GM23338 (cell line): Measurements from ENCODE around the gene SLC5A6. TPM values are rescaled to one million over a fixed set of nuclear protein-coding genes. Genes with fewer than 3 reads are reported as not detected.

Source experiments
- ATAC-seq: fragments of 200-7000 bp; cut with Tn5 transposase; 3 replicates; pipeline ENCODE4 v1.9.1; 2020
- DNase-seq: peaks from one replicate; pipeline ENCODE4 v3.0.0-alpha.2; 2015; ENCODE audit warnings: low spot score
- H2AFZ ChIP-seq: fragments of 200-600 bp; sonication (generic); 2 replicates; pipeline ENCODE4 v1.8.0; 2016; ENCODE audit warnings: antibody characterized with exemption, mild to moderate bottlenecking, moderate library complexity
- H3F3A ChIP-seq: fragments of 200-600 bp; sonication (generic); replicated peaks from 2 replicates; pipeline ENCODE4 v1.8.0; 2017; ENCODE audit warnings: antibody characterized with exemption, mixed run types, low read depth
- H3K27ac ChIP-seq: fragments of 200-600 bp; sonication (generic); 2 replicates; pipeline ENCODE4 v1.6.1; 2016; ENCODE audit warnings: low read depth
- H3K27me3 ChIP-seq: fragments of 200-600 bp; sonication (generic); 2 replicates; pipeline ENCODE4 v1.8.0; 2016; ENCODE audit warnings: mild to moderate bottlenecking, mixed run types, moderate library complexity; ENCODE audit not compliant: insufficient read depth
- H3K36me3 ChIP-seq: fragments of 200-600 bp; sonication (generic); 2 replicates; pipeline ENCODE4 v1.8.0; 2016; ENCODE audit warnings: mild to moderate bottlenecking; ENCODE audit not compliant: insufficient read depth
- H3K4me1 ChIP-seq: fragments of 200-600 bp; sonication (generic); 2 replicates; pipeline ENCODE4 v1.8.0; 2016; ENCODE audit warnings: mild to moderate bottlenecking, moderate library complexity; ENCODE audit not compliant: insufficient read depth
- H3K4me2 ChIP-seq: fragments of 200-600 bp; sonication (generic); 2 replicates; pipeline ENCODE4 v1.7.1; 2017; ENCODE audit warnings: mixed run types
- H3K4me3 ChIP-seq: fragments of 200-600 bp; sonication (generic); 2 replicates; pipeline ENCODE4 v1.6.1; 2016; ENCODE audit warnings: mixed run types
- H3K79me2 ChIP-seq: fragments of 200-600 bp; sonication (generic); replicated peaks from 2 replicates; pipeline ENCODE4 v1.8.0; 2017; ENCODE audit warnings: mild to moderate bottlenecking; ENCODE audit not compliant: insufficient read depth
- H3K9me2 ChIP-seq: fragments of 200-600 bp; sonication (generic); 2 replicates; pipeline ENCODE4 v1.8.0; 2017; ENCODE audit not compliant: insufficient read depth
- H4K20me1 ChIP-seq: fragments of 200-600 bp; sonication (generic); replicated peaks from 2 replicates; pipeline ENCODE4 v1.8.0; 2017; ENCODE audit warnings: mild to moderate bottlenecking; ENCODE audit not compliant: insufficient read depth
- H3K27ac Mint-ChIP-seq: 2 replicates; pipeline ENCODE4 v1.8.0; 2020; ENCODE audit warnings: inconsistent platforms, mild to moderate bottlenecking, moderate library complexity, mixed read lengths
- H3K27me3 Mint-ChIP-seq: 3 replicates; pipeline ENCODE4 v1.8.0; 2022; ENCODE audit warnings: low read depth, mild to moderate bottlenecking, moderate library complexity, mixed read lengths, inconsistent platforms; ENCODE audit not compliant: insufficient read depth, poor library complexity
- H3K36me3 Mint-ChIP-seq: 3 replicates; pipeline ENCODE4 v1.8.0; 2021; ENCODE audit warnings: low read depth, mild to moderate bottlenecking, inconsistent platforms, moderate library complexity, mixed read lengths
- H3K4me1 Mint-ChIP-seq: 3 replicates; pipeline ENCODE4 v1.8.0; 2020; ENCODE audit warnings: mild to moderate bottlenecking, inconsistent platforms, mixed read lengths
- H3K4me3 Mint-ChIP-seq: 3 replicates; pipeline ENCODE4 v1.8.0; 2021; ENCODE audit warnings: moderate library complexity, mild to moderate bottlenecking, inconsistent platforms, mixed read lengths
- H3K9me3 Mint-ChIP-seq: 3 replicates; pipeline ENCODE4 v1.8.0; 2020; ENCODE audit warnings: moderate library complexity, mild to moderate bottlenecking, inconsistent platforms, mixed read lengths
- CREB1 ChIP-seq: fragments of 250-450 bp; sonication (Bioruptor Pico); IDR thresholded peaks from 2 replicates; pipeline ENCODE4 v1.5.0; 2020; ENCODE audit warnings: low read depth, mild to moderate bottlenecking, moderate library complexity
- ETS1 ChIP-seq: IDR thresholded peaks from 2 replicates; pipeline ENCODE4 v1.6.1; 2016; ENCODE audit warnings: antibody characterized with exemption
- EZH2phosphoT487 ChIP-seq: fragments of 200-600 bp; sonication (generic); IDR thresholded peaks from one replicate; pipeline ENCODE4 v1.8.1; 2018; ENCODE audit warnings: antibody characterized with exemption; ENCODE audit not compliant: unreplicated experiment
- JUNB ChIP-seq: IDR thresholded peaks from one replicate; pipeline ENCODE4 v1.6.1; 2016; ENCODE audit warnings: antibody characterized with exemption; ENCODE audit not compliant: unreplicated experiment
- REST ChIP-seq: IDR thresholded peaks from one replicate; pipeline ENCODE4 v1.6.1; 2018; ENCODE audit warnings: antibody characterized with exemption; ENCODE audit not compliant: unreplicated experiment
- ZNF331 ChIP-seq: fragments of 250-450 bp; sonication (Bioruptor Pico); IDR thresholded peaks from 2 replicates; pipeline ENCODE4 v1.5.0; 2020; ENCODE audit warnings: low read depth, mild to moderate bottlenecking, moderate library complexity
- ZNF462 ChIP-seq: fragments of 250-450 bp; sonication (Bioruptor Pico); IDR thresholded peaks from 2 replicates; pipeline ENCODE4 v1.5.0; 2020; ENCODE audit warnings: mild to moderate bottlenecking, moderate library complexity
- polyA plus RNA-seq: library from polyadenylated mRNA; unstranded; fragments of >200 nt; fragmentation: Nextera tagmentation; extraction: Ambion mirVana; gene quantifications from 2 replicates; pipeline ENCODE4 v1.2.1, GENCODE V29; 2016
- total RNA-seq: library from RNA; depleted of rRNA; stranded (reverse); fragments of >200 nt; shearing (Covaris generic); gene quantifications from 2 replicates; pipeline ENCODE4 v1.2.3, GENCODE V29; 2014

SLC5A6 gene
- total and polyA plus RNA-seq, 2 experiments from 2014 or later: 44.3 to 153 TPM

GRCh38 chr2:27222407-27222806, 10.3 kb upstream of the SLC5A6 start:
- DNase-seq (no peak), ATAC-seq (no peak)
- Mint-ChIP-seq H3K4me1 (peaks cover 13% of the 10 kb centered on the region), H3K27me3 (peaks cover 12% of the 10 kb centered on the region), H3K9me3 (no peaks in the 10 kb centered on the region), H3K4me3 (no peak overlapping the region), H3K36me3 (peaks cover 97% of the 10 kb centered on the region), H3K27ac (no peak overlapping the region)
- H2AFZ ChIP-seq: no peak overlapping the region
- no peak overlapping the region for H3K4me2 ChIP-seq
- H3F3A ChIP-seq: peaks cover 12% of the 10 kb centered on the region; the same call in 1 of the 2 replicates
- H3K4me1 ChIP-seq: peaks cover 6% of the 10 kb centered on the region; the same call in 1 of the 2 replicates
- H3K79me2 ChIP-seq: peaks cover 19% of the 10 kb centered on the region
- H3K27me3 ChIP-seq: no peaks in the 10 kb centered on the region
- no peak overlapping the region for H3K27ac ChIP-seq
- TF ChIP-seq REST: no peak
- H3K4me3 ChIP-seq: no peak overlapping the region
- no peaks in the 10 kb centered on the region for H3K9me2 ChIP-seq
- H4K20me1 ChIP-seq: peaks cover 10% of the 10 kb centered on the region
- peaks cover 64% of the 10 kb centered on the region for H3K36me3 ChIP-seq

GRCh38 chr2:27221166-27221565, 9.1 kb upstream of the SLC5A6 start:
- Histone ChIP-seq H3K27me3 (no peaks in the 10 kb centered on the region), H3K9me2 (no peaks in the 10 kb centered on the region), H2AFZ (no peak overlapping the region), H4K20me1 (peaks cover 10% of the 10 kb centered on the region; the same call in 1 of the 2 replicates), H3K79me2 (peaks cover 19% of the 10 kb centered on the region), H3K4me3 (no peak overlapping the region), H3K4me2 (no peak overlapping the region), H3K36me3 (peaks cover 52% of the 10 kb centered on the region), H3K27ac (no peak overlapping the region), H3F3A (peaks cover 12% of the 10 kb centered on the region; the same call in 1 of the 2 replicates), H3K4me1 (peaks cover 10% of the 10 kb centered on the region; the same call in 1 of the 2 replicates)
- Mint-ChIP-seq H3K9me3 (no peaks in the 10 kb centered on the region), H3K4me1 (peaks cover 22% of the 10 kb centered on the region), H3K36me3 (peaks cover 94% of the 10 kb centered on the region), H3K27ac (no peak overlapping the region), H3K4me3 (no peak overlapping the region), H3K27me3 (peaks cover 12% of the 10 kb centered on the region)
- DNase-seq: no peak
- ATAC-seq: no peak
- TF ChIP-seq ETS1 (no peak), ZNF462 (CRISPR knock-in tag) (no peak), REST (no peak), ZNF331 (CRISPR knock-in tag) (no peak), EZH2phosphoT487 (no peak), CREB1 (CRISPR knock-in tag) (no peak), JUNB (no peak)
